Sigmoid colon (tissue), 7 donors: ENCODE data around the gene CLDN14. TPM values are rescaled to one million over a fixed set of nuclear protein-coding genes. Genes with fewer than 3 reads are reported as not detected.

ENCODE experiments used
- DNase-seq: peaks from one replicate; pipeline ENCODE4 v3.0.0-alpha.2; 2019
- H3K27ac ChIP-seq, 4 donors: fragments of 200-600 bp; sonication (generic); one replicate each; pipeline ENCODE4 v1.5.1; 2016 to 2019; ENCODE audit warnings: mild to moderate bottlenecking in 1 of 4
- H3K27me3 ChIP-seq, 3 donors: fragments of 200-600 bp; sonication (generic); one replicate each; pipeline ENCODE4 v1.5.1; 2019; ENCODE audit warnings: mild to moderate bottlenecking in 1 of 3
- H3K36me3 ChIP-seq, 4 donors: fragments of 200-600 bp; sonication (generic); one replicate each; pipeline ENCODE4 v1.5.1; 2016 to 2019
- H3K4me1 ChIP-seq, 4 donors: fragments of 200-600 bp; sonication (generic); one replicate each; pipeline ENCODE4 v1.5.1; 2017 to 2019
- H3K4me3 ChIP-seq, 4 donors: fragments of 200-600 bp; sonication (generic); one replicate each; pipeline ENCODE4 v1.5.1; 2017 to 2019; ENCODE audit warnings: mild to moderate bottlenecking in 2 of 4, moderate library complexity in 1 of 4
- H3K9me3 ChIP-seq, 4 donors: fragments of 200-600 bp in 3 of 4; sonication (generic) in 3 of 4; one replicate each; pipeline versions ENCODE4 v1.5.1 to v1.6.1; 2013 to 2019
- CTCF ChIP-seq, 4 experiments: fragments of 450-650 bp in 3 of 4; fragments of 200-600 bp in 1 of 4; IDR thresholded peaks; one replicate each; pipeline ENCODE4 v1.5.1; 2016 to 2019; ENCODE audit warnings: antibody characterized with exemption in 4 of 4, mild to moderate bottlenecking in 3 of 4, moderate library complexity in 2 of 4
- EP300 ChIP-seq, 4 donors: sonication (generic); formaldehyde crosslinking; IDR thresholded peaks; one replicate each; pipeline ENCODE4 v1.6.1; 2017; ENCODE audit warnings: antibody characterized with exemption in 4 of 4
- POLR2A ChIP-seq, 2 donors: fragments of 450-650 bp; IDR thresholded peaks; one replicate each; pipeline ENCODE4 v1.6.1; 2016; ENCODE audit warnings: antibody characterized with exemption in 2 of 2, mild to moderate bottlenecking in 2 of 2, moderate library complexity in 2 of 2
- POLR2AphosphoS5 ChIP-seq, 4 donors: sonication (generic); formaldehyde crosslinking; IDR thresholded peaks; one replicate each; pipeline ENCODE4 v1.6.1; 2017; ENCODE audit warnings: antibody characterized with exemption in 4 of 4
- WGBS, 2 donors: extraction: QIAGEN DNeasy Blood & Tissue Kit; methylation state at CpG; one replicate each; pipeline ENCODE4 v1.1.7; 2013; 5-methylcytosine and 5-hydroxymethylcytosine counted together
- intact Hi-C: fragments of 100-400 bp; cut with DNase I; formaldehyde crosslinking; loops from one replicate; pipeline ENCODE4 v1.15.1; 2023
- polyA plus RNA-seq, 3 donors: library from polyadenylated mRNA; stranded (reverse); fragments of 200-250 nt; gene quantifications; one replicate each; pipeline ENCODE4 v1.2.3, GENCODE V29; 2013
- total RNA-seq, 4 donors: library from RNA; depleted of rRNA; stranded (reverse); fragments of >200 nt; gene quantifications; one replicate each; pipeline ENCODE4 v1.1.0, GENCODE V29; 2016
- donor health status: healthy with polysubstance abuse.
- donor health status: Bipolar disorder and iron deficiency.
- donor health status: healthy.

The CLDN14 gene
- total and polyA plus RNA-seq, 7 donors = 1.3 TPM; not detected in 6

- Histone ChIP-seq H3K27ac (no peak overlapping the region), H3K4me1 (no peaks in the 10 kb centered on the region), H3K27me3 (no peaks in the 10 kb centered on the region), H3K9me3 (no peaks in the 10 kb centered on the region), H3K36me3 (no peaks in the 10 kb centered on the region), H3K4me3 (no peak overlapping the region)
- WGBS, 2 donors = 79 to 80% methylated on average over 5 of the region's 5 CpGs
- intact Hi-C loops = no loop called here
- no peak for DNase-seq
- TF ChIP-seq POLR2AphosphoS5 (IDR thresholded peaks at IDR 0.05) (no peak), CTCF (IDR thresholded peaks at IDR 0.05) (no peak), POLR2A (IDR thresholded peaks at IDR 0.05) (no peak), EP300 (IDR thresholded peaks at IDR 0.05) (no peak)
Measured at GRCh38 chr21:36481639-36482038, 1.7 kb upstream of the CLDN14 start.

GRCh38 chr21:36480618-36481017 is 696 bp upstream of the CLDN14 start:
- Histone ChIP-seq H3K9me3 (no peaks in the 10 kb centered on the region), H3K36me3 (no peaks in the 10 kb centered on the region), H3K27ac (no peak overlapping the region), H3K27me3 (no peaks in the 10 kb centered on the region), H3K4me3 (no peak overlapping the region), H3K4me1 (no peaks in the 10 kb centered on the region)
- 92 to 95% methylated on average over 12 of the region's 12 CpGs for WGBS, 2 donors
- TF ChIP-seq POLR2A (IDR thresholded peaks at IDR 0.05) = no peak
- no peak for TF ChIP-seq CTCF (IDR thresholded peaks at IDR 0.05)
- no peak for TF ChIP-seq POLR2AphosphoS5 (IDR thresholded peaks at IDR 0.05)
- TF ChIP-seq EP300 (IDR thresholded peaks at IDR 0.05) = no peak
- DNase-seq = no peak
- intact Hi-C loops = no loop called here

GRCh38 chr21:36478941-36479340 is 981 bp downstream of the CLDN14 start:
- 69 to 73% methylated on average over 7 of the region's 7 CpGs for WGBS, 2 donors
- no peaks in the 10 kb centered on the region for H3K36me3 ChIP-seq
- intact Hi-C loops = no loop called here
- no peaks in the 10 kb centered on the region for H3K27me3 ChIP-seq
- no peaks in the 10 kb centered on the region for H3K9me3 ChIP-seq
- TF ChIP-seq CTCF (IDR thresholded peaks at IDR 0.05) = no peak
- TF ChIP-seq EP300 (IDR thresholded peaks at IDR 0.05) = no peak
- TF ChIP-seq POLR2A (IDR thresholded peaks at IDR 0.05) = no peak
- TF ChIP-seq POLR2AphosphoS5 (IDR thresholded peaks at IDR 0.05) = no peak
- H3K4me1 ChIP-seq = no peaks in the 10 kb centered on the region
- H3K4me3 ChIP-seq = no peak overlapping the region
- H3K27ac ChIP-seq = no peak overlapping the region
- DNase-seq = no peak

- no peak for TF ChIP-seq EP300 (IDR thresholded peaks at IDR 0.05)
- TF ChIP-seq POLR2A (IDR thresholded peaks at IDR 0.05) = no peak
- TF ChIP-seq POLR2AphosphoS5 (IDR thresholded peaks at IDR 0.05) = no peak
- TF ChIP-seq CTCF (IDR thresholded peaks at IDR 0.05) = no peak
- 76 to 84% methylated on average over 6 of the region's 6 CpGs for WGBS, 2 donors
- no peaks in the 10 kb centered on the region for H3K36me3 ChIP-seq
- H3K4me3 ChIP-seq = no peak overlapping the region
- H3K27ac ChIP-seq = no peak overlapping the region
- H3K9me3 ChIP-seq = no peaks in the 10 kb centered on the region
- H3K27me3 ChIP-seq = no peaks in the 10 kb centered on the region
- DNase-seq = no peak
- H3K4me1 ChIP-seq = no peaks in the 10 kb centered on the region
- intact Hi-C loops = no loop called here
Measured at GRCh38 chr21:36478207-36478701, 1.7 kb downstream of the CLDN14 start.

GRCh38 chr21:36477559-36477958 is 2.4 kb downstream of the CLDN14 start:
- Histone ChIP-seq H3K27me3 (no peaks in the 10 kb centered on the region), H3K4me1 (no peaks in the 10 kb centered on the region), H3K4me3 (no peak overlapping the region), H3K9me3 (peaks cover 0 to 2% (median 0%) of the 10 kb centered on the region in 4 donors), H3K27ac (peak overlapping the region in 1 of 4 donors; percentile 2), H3K36me3 (no peaks in the 10 kb centered on the region)
- TF ChIP-seq CTCF (IDR thresholded peaks at IDR 0.05) (no peak), POLR2AphosphoS5 (IDR thresholded peaks at IDR 0.05) (no peak), POLR2A (IDR thresholded peaks at IDR 0.05) (no peak), EP300 (IDR thresholded peaks at IDR 0.05) (no peak)
- 87 to 88% methylated on average over 7 of the region's 7 CpGs for WGBS, 2 donors
- DNase-seq = no peak
- intact Hi-C loops = no loop called here
